Gastroesophageal sphincter (tissue), 4 donors: ENCODE measurements around the gene XKR7. TPM values are rescaled to one million over a fixed set of nuclear protein-coding genes. Genes with fewer than 3 reads are reported as not detected.

Source experiments
- ATAC-seq: fragments of 150-250 bp; one replicate; pipeline ENCODE4 v1.9.1; 2016; ENCODE audit warnings: mild to moderate bottlenecking, moderate library complexity
- H3K27ac ChIP-seq, 4 donors: fragments of 200-600 bp; sonication (generic) in 3 of 4; 1 replicate in 3 of 4; 2 replicates in 1 of 4; pipeline ENCODE4 v1.5.1; 2016 to 2019
- H3K27me3 ChIP-seq: fragments of 200-600 bp; sonication (generic); one replicate; pipeline ENCODE4 v1.5.1; 2019
- H3K36me3 ChIP-seq, 2 donors: fragments of 200-600 bp; sonication (generic); one replicate each; pipeline ENCODE4 v1.5.1; 2019; ENCODE audit warnings: control low read depth in 1 of 2
- H3K4me1 ChIP-seq, 3 donors: fragments of 200-600 bp; sonication (generic); 1 replicate in 2 of 3; 2 replicates in 1 of 3; pipeline ENCODE4 v1.5.1; 2016 to 2019; ENCODE audit warnings: control low read depth in 2 of 3
- H3K4me3 ChIP-seq, 2 donors: fragments of 200-600 bp; sonication (generic); one replicate each; pipeline ENCODE4 v1.5.1; 2019; ENCODE audit warnings: mild to moderate bottlenecking in 1 of 2, moderate library complexity in 1 of 2
- H3K9me3 ChIP-seq, 3 donors: fragments of 200-600 bp; sonication (generic); one replicate each; pipeline ENCODE4 v1.5.1; 2017 to 2019; ENCODE audit warnings: control low read depth in 2 of 3
- CTCF ChIP-seq, 4 experiments: fragments of 200-600 bp in 2 of 4; fragments of 450-650 bp in 2 of 4; sonication (generic) in 1 of 4; IDR thresholded peaks; one replicate each; pipeline ENCODE4 v1.5.1; 2017 to 2019; ENCODE audit warnings: antibody characterized with exemption in 4 of 4, mild to moderate bottlenecking in 2 of 4, moderate library complexity in 2 of 4
- EP300 ChIP-seq: sonication (generic); formaldehyde crosslinking; IDR thresholded peaks from one replicate; pipeline ENCODE4 v1.6.1; 2017; ENCODE audit warnings: antibody characterized with exemption, mild to moderate bottlenecking
- POLR2A ChIP-seq, 2 donors: fragments of 450-650 bp; IDR thresholded peaks; one replicate each; pipeline ENCODE4 v1.6.1; 2017; ENCODE audit warnings: antibody characterized with exemption in 2 of 2, mild to moderate bottlenecking in 2 of 2, moderate library complexity in 1 of 2
- POLR2AphosphoS5 ChIP-seq: sonication (generic); formaldehyde crosslinking; IDR thresholded peaks from one replicate; pipeline ENCODE4 v1.6.1; 2017; ENCODE audit warnings: antibody characterized with exemption
- WGBS, 2 donors: methylation state at CpG; one replicate each; pipeline ENCODE4 v1.1.5; 2018; ENCODE audit warnings: low coverage in 1 of 2; 5-methylcytosine and 5-hydroxymethylcytosine counted together
- total RNA-seq, 4 donors: library from RNA; depleted of rRNA; stranded (reverse); fragments of >200 nt; gene quantifications; one replicate each; pipeline ENCODE4 v1.1.0, GENCODE V29; 2016

XKR7 gene
- total RNA-seq, 4 donors from 2014 or later, result 0.04 to 0.07 TPM; not detected in 2

- H3K27ac ChIP-seq, result no peak overlapping the region
- no peaks in the 10 kb centered on the region for H3K36me3 ChIP-seq
- no peak for TF ChIP-seq POLR2A (IDR thresholded peaks at IDR 0.05)
- no peak for TF ChIP-seq CTCF (IDR thresholded peaks at IDR 0.05)
- no peak for TF ChIP-seq POLR2AphosphoS5
- no peak for TF ChIP-seq EP300
- peaks cover 0 to 4% (median 0%) of the 10 kb centered on the region in 3 donors for H3K4me1 ChIP-seq
- no peak for ATAC-seq
- H3K9me3 ChIP-seq, result no peaks in the 10 kb centered on the region
- H3K27me3 ChIP-seq, result peaks cover 43% of the 10 kb centered on the region
- no peak overlapping the region for H3K4me3 ChIP-seq
- WGBS, 2 donors, result 24 to 28% methylated on average over 5 of the region's 11 CpGs
Observed at GRCh38 chr20:31956556-31957526, 11.1 kb upstream of the XKR7 start.

GRCh38 chr20:31962761-31963160, 5.2 kb upstream of the XKR7 start:
- Histone ChIP-seq H3K36me3 (no peaks in the 10 kb centered on the region), H3K27ac (no peak overlapping the region), H3K27me3 (peaks cover 78% of the 10 kb centered on the region), H3K4me1 (peaks cover 0 to under 1% (median 0%) of the 10 kb centered on the region in 3 donors), H3K4me3 (no peak overlapping the region), H3K9me3 (no peaks in the 10 kb centered on the region)
- no peak for ATAC-seq
- TF ChIP-seq POLR2A (IDR thresholded peaks at IDR 0.05) (no peak), EP300 (no peak), CTCF (IDR thresholded peaks at IDR 0.05) (no peak), POLR2AphosphoS5 (no peak)
- no CpG with 5 or more reads among the region's 2 CpGs for WGBS, 2 donors

GRCh38 chr20:31963889-31964288, 4.1 kb upstream of the XKR7 start:
- H3K27me3 ChIP-seq, result peaks cover 80% of the 10 kb centered on the region
- H3K4me1 ChIP-seq, result peaks cover 0 to 3% (median 0%) of the 10 kb centered on the region in 3 donors
- no peaks in the 10 kb centered on the region for H3K36me3 ChIP-seq
- no peak overlapping the region for H3K27ac ChIP-seq
- no peaks in the 10 kb centered on the region for H3K9me3 ChIP-seq
- no peak overlapping the region for H3K4me3 ChIP-seq
- no peak for TF ChIP-seq EP300
- no peak for TF ChIP-seq POLR2A (IDR thresholded peaks at IDR 0.05)
- TF ChIP-seq POLR2AphosphoS5, result no peak
- TF ChIP-seq CTCF (IDR thresholded peaks at IDR 0.05), result no peak
- WGBS, 2 donors, result 62 to 64% methylated on average over 6 of the region's 6 CpGs
- ATAC-seq, result no peak

- Histone ChIP-seq H3K4me3 (no peak overlapping the region), H3K4me1 (peaks cover 0 to 3% (median 0%) of the 10 kb centered on the region in 3 donors), H3K27me3 (peaks cover 83% of the 10 kb centered on the region), H3K9me3 (no peaks in the 10 kb centered on the region), H3K27ac (no peak overlapping the region), H3K36me3 (no peaks in the 10 kb centered on the region)
- TF ChIP-seq EP300 (no peak), POLR2AphosphoS5 (no peak), POLR2A (IDR thresholded peaks at IDR 0.05) (no peak), CTCF (IDR thresholded peaks at IDR 0.05) (no peak)
- 8 to 21% methylated on average over 2 of the region's 5 CpGs for WGBS, 2 donors
- ATAC-seq, result no peak
Observed at GRCh38 chr20:31966991-31967655, 828 bp upstream of the XKR7 start.
